NT2/D1 (cell line): ENCODE data around the gene ANKRD13D.

Source experiments
- DNase-seq: peaks from one replicate; pipeline ENCODE4 v3.0.0-alpha.2; 2011; ENCODE audit warnings: low read depth, low spot score
- H3K27me3 ChIP-seq: 2 replicates; pipeline ENCODE4 v1.6.0; 2011; ENCODE audit warnings: mild to moderate bottlenecking; ENCODE audit not compliant: insufficient read length, insufficient read depth
- H3K36me3 ChIP-seq: 2 replicates; pipeline ENCODE4 v1.6.1; 2011; ENCODE audit warnings: mild to moderate bottlenecking, low read length, mixed read lengths; ENCODE audit not compliant: insufficient read depth, insufficient read length
- H3K4me1 ChIP-seq: 2 replicates; pipeline ENCODE4 v1.5.1; 2011; ENCODE audit not compliant: insufficient read depth, insufficient read length
- H3K4me3 ChIP-seq: 2 replicates; pipeline ENCODE4 v1.5.1; 2011; ENCODE audit warnings: low read depth; ENCODE audit not compliant: insufficient read length
- H3K9ac ChIP-seq: 2 replicates; pipeline ENCODE4 v1.6.0; 2011; ENCODE audit warnings: low read depth; ENCODE audit not compliant: insufficient read length
- H3K9me3 ChIP-seq: 2 replicates; pipeline ENCODE4 v1.5.1; 2011; ENCODE audit warnings: mild to moderate bottlenecking, low read length; ENCODE audit not compliant: insufficient read depth
- SUZ12 ChIP-seq: IDR thresholded peaks from 2 replicates; pipeline ENCODE4 v1.6.1; 2011; ENCODE audit not compliant: insufficient read length, insufficient read depth; ENCODE audit errors: extremely low read depth
- YY1 ChIP-seq: IDR thresholded peaks from 2 replicates; pipeline ENCODE4 v1.6.1; 2011; ENCODE audit not compliant: insufficient read length, insufficient read depth
- ZNF274 ChIP-seq: IDR thresholded peaks from 2 replicates; pipeline ENCODE4 v1.6.1; 2011; ENCODE audit warnings: mild to moderate bottlenecking, low read depth, low read length

Gene ANKRD13D

GRCh38 chr11:67306769-67307544 is 17.9 kb downstream of the ANKRD13D start:
- Histone ChIP-seq H3K36me3 (peaks cover 57% of the 10 kb centered on the region), H3K27me3 (no peaks in the 10 kb centered on the region), H3K4me3 (no peak overlapping the region), H3K4me1 (peaks cover 35% of the 10 kb centered on the region), H3K9ac (peak overlapping the region; percentile 27), H3K9me3 (no peaks in the 10 kb centered on the region)
- TF ChIP-seq YY1 = no peak
- no peak for TF ChIP-seq ZNF274
- no peak for TF ChIP-seq SUZ12
- DNase-seq = no peak

DNA sequence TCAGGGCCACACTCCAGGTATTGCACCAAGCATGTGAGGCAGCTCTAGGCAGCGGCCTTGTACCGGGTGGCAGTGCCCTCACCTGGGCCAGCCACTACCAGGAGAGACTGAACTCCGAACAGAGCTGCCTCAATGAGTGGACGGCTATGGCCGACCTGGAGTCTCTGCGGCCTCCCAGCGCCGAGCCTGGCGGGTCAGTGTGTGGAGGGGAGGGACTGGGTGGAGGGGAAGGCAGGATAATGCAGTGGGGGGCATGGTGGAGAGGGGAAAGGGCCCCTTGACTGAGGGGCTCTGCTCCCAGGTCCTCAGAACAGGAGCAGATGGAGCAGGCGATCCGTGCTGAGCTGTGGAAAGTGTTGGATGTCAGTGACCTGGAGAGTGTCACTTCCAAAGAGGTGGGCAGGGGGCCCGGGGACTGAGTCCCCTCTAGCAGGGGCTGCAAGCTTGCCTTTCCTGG is 18.5 kb downstream of the ANKRD13D start:
- no peak overlapping the region for H3K4me3 ChIP-seq
- no peaks in the 10 kb centered on the region for H3K27me3 ChIP-seq
- no peak overlapping the region for H3K9ac ChIP-seq
- H3K4me1 ChIP-seq = peaks cover 30% of the 10 kb centered on the region
- TF ChIP-seq ZNF274 = no peak
- TF ChIP-seq YY1 = no peak
- TF ChIP-seq SUZ12 = no peak
- DNase-seq = no peak
- peaks cover 57% of the 10 kb centered on the region for H3K36me3 ChIP-seq
- H3K9me3 ChIP-seq = no peaks in the 10 kb centered on the region

DNA sequence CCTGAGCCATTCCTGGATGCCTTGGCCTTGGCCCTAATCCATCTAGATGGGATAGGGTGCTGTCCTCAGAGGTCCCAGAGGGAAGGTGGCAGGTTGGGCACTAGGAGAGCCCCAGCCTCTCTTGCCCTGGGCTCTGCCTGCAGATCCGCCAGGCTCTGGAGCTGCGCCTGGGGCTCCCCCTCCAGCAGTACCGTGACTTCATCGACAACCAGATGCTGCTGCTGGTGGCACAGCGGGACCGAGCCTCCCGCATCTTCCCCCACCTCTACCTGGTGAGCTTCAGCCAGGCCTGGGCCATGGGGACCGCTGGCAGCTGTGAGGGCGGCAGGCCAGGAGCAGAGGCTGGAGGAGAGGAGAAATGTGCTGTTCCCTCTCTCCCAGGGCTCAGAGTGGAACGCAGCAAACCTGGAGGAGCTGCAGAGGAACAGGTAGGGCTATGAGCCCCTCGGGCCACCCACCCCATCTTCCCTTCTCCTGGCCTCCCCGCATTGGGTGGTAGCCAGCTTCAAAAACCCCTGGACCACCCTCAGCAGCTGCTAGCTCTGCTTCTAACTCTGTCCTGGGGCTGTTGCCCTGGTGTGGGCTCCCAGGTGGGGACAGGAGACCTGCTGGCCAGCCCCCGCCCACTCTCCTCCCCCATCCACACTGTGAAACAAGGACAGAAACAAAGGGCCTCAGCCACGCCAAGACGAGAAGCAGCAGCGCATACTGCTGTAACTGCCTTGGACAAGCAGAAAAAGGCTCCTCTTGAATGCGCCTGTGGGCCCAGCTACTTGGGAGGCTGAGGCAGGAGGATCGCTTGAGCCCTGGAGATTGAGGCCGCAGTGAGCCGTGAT is 19.1 kb downstream of the ANKRD13D start:
- TF ChIP-seq YY1 (no peak), ZNF274 (no peak), SUZ12 (no peak)
- no peak for DNase-seq
- H3K4me3 ChIP-seq = no peak overlapping the region
- H3K27me3 ChIP-seq = no peaks in the 10 kb centered on the region
- H3K36me3 ChIP-seq = peaks cover 57% of the 10 kb centered on the region
- H3K9me3 ChIP-seq = no peaks in the 10 kb centered on the region
- H3K9ac ChIP-seq = peak overlapping the region; percentile 5
- peaks cover 30% of the 10 kb centered on the region for H3K4me1 ChIP-seq

DNA sequence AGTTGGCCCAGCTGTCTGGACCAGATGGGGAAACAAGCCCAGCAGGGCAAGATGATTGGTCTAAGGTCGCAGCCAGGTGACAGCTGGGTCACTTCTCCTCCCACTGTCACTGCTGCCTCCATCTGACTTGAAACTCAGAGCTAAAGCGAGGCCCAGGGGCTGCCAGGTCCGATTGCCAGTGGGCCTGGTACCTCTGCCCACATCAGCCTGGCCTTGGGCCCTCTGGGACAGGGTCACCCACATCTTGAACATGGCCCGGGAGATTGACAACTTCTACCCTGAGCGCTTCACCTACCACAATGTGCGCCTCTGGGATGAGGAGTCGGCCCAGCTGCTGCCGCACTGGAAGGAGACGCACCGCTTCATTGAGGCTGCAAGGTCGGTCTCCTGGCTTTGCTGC is 20.1 kb downstream of the ANKRD13D start:
- no peak for TF ChIP-seq YY1
- TF ChIP-seq ZNF274 = no peak
- TF ChIP-seq SUZ12 = no peak
- DNase-seq = no peak
- Histone ChIP-seq H3K36me3 (peaks cover 57% of the 10 kb centered on the region), H3K4me1 (peaks cover 28% of the 10 kb centered on the region), H3K9ac (no peak overlapping the region), H3K27me3 (no peaks in the 10 kb centered on the region), H3K9me3 (no peaks in the 10 kb centered on the region), H3K4me3 (no peak overlapping the region)

DNA sequence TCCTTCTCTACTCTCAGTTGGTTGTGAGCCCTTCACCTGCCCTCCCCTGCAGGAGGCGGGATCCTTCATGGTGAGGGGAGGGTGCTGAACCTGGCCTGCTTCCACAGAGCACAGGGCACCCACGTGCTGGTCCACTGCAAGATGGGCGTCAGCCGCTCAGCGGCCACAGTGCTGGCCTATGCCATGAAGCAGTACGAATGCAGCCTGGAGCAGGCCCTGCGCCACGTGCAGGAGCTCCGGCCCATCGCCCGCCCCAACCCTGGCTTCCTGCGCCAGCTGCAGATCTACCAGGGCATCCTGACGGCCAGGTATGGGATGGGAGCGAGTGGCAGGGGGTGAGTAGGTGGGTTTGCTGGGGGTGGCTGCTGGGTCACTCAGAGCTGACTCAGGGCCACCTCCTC is 20.6 kb downstream of the ANKRD13D start:
- H3K4me1 ChIP-seq = peaks cover 23% of the 10 kb centered on the region
- no peak overlapping the region for H3K9ac ChIP-seq
- no peaks in the 10 kb centered on the region for H3K27me3 ChIP-seq
- peaks cover 57% of the 10 kb centered on the region for H3K36me3 ChIP-seq
- H3K4me3 ChIP-seq = no peak overlapping the region
- no peaks in the 10 kb centered on the region for H3K9me3 ChIP-seq
- no peak for TF ChIP-seq ZNF274
- no peak for TF ChIP-seq SUZ12
- TF ChIP-seq YY1 = no peak
- DNase-seq = no peak

- H3K4me1 ChIP-seq = peaks cover 20% of the 10 kb centered on the region
- peaks cover 57% of the 10 kb centered on the region for H3K36me3 ChIP-seq
- no peak for DNase-seq
- no peaks in the 10 kb centered on the region for H3K27me3 ChIP-seq
- no peak for TF ChIP-seq YY1
- no peak for TF ChIP-seq SUZ12
- TF ChIP-seq ZNF274 = no peak
- H3K4me3 ChIP-seq = no peak overlapping the region
- H3K9me3 ChIP-seq = no peaks in the 10 kb centered on the region
- no peak overlapping the region for H3K9ac ChIP-seq
Measured at GRCh38 chr11:67310246-67311050, 21.3 kb downstream of the ANKRD13D start.
